ENCODE measurements around the gene CETN3. TPM values are rescaled to one million over a fixed set of nuclear protein-coding genes. Genes with fewer than 3 reads are reported as not detected.

The CETN3 gene
- total and polyA plus RNA-seq, 2 of the 13 experiments (the other 11 are each of a cell fraction or from before 2014, with no cell fraction given) = 15.4 to 71.5 TPM

DNA sequence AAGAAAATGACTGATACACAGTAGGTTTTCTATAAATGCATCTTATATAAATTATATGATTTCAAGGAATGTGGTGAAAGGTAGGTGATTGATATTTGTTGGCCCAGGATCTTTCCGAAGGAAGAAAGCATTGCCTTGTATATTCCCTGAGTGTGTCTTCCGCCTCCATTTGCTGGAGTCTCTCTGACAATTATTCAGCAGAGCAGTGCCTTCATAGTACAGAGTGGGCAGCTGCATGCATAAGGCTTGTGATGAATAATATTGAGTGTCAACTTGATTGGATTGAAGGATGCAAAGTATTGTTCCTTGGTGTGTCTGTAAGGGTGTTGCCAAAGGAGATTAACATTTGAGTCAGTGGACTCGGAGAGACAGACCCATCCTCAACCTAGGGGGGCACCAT lies 58.5 kb downstream of the CETN3 start:
- H3K4me3 ChIP-seq (replicated peaks in 1 of 3; ENCODE audit: insufficient read depth in 1 of 3, low read depth in 2 of 3, low read length in 3 of 3) = no peak overlapping the region
- no peaks in the 10 kb centered on the region for H3K9me3 ChIP-seq (ENCODE audit: low read length)
- 5% methylated on average over 3 of the region's 3 CpGs for WGBS (ENCODE audit: low lambda C conversion rate)
- no peaks in the 10 kb centered on the region for H3K27me3 ChIP-seq (ENCODE audit: control insufficient read depth in 1 of 2, insufficient read depth in 2 of 2, low read length in 2 of 2)
- ATAC-seq (no peak), FAIRE-seq (no peak), DNase-seq (ENCODE audit: low spot score) (no peak)
- H3K4me1 ChIP-seq (ENCODE audit: insufficient read depth, low read length) = no peaks in the 10 kb centered on the region
- H3K4me2 ChIP-seq (ENCODE audit: low read depth, low read length) = no peak overlapping the region
- no peak overlapping the region for H3K9ac ChIP-seq (ENCODE audit: insufficient read depth, low read depth, low read length)
- H3K27ac ChIP-seq (ENCODE audit: extremely low read length, insufficient read depth, low read length) = no peak overlapping the region
- ChIA-PET CTCF (ENCODE audit: low intra/inter-chr PET ratio, low total read pairs) (no interaction called here), POLR2A (no interaction called here)
- intact Hi-C loops (cut with micrococcal nuclease; ENCODE audit: unreplicated experiment) (no loop called here), in situ Hi-C loops (cut with HindIII; ENCODE audit: extremely low pct_ligation_motif_present, low pct_unique_long_range_greater_than_20kb) (no loop called here)
- H2AFZ ChIP-seq (ENCODE audit: low read length) = no peak overlapping the region
- no TSS peak for BruUV-seq (replicated peaks)
- H3K79me2 ChIP-seq (ENCODE audit: insufficient read depth, low read length) = no peaks in the 10 kb centered on the region
- H4K20me1 ChIP-seq (ENCODE audit: insufficient read depth, low read length) = no peaks in the 10 kb centered on the region
- no peaks in the 10 kb centered on the region for H3K36me3 ChIP-seq (replicated peaks in 1 of 2; ENCODE audit: control insufficient read depth in 1 of 2, insufficient read depth in 2 of 2, low read length in 2 of 2)
- TF ChIP-seq ZNF124 (CRISPR knock-in tag; IDR thresholded peaks at IDR 0.05) (no peak), BCLAF1 (IDR thresholded peaks at IDR 0.05) (no peak), FOSL1 (CRISPR knock-in tag; IDR thresholded peaks at IDR 0.05; ENCODE audit: borderline replicate concordance) (no peak), ARID5B (CRISPR knock-in tag; IDR thresholded peaks at IDR 0.05) (no peak), RXRB (CRISPR knock-in tag; IDR thresholded peaks at IDR 0.05; ENCODE audit: borderline replicate concordance) (no peak), SP5 (CRISPR knock-in tag; IDR thresholded peaks at IDR 0.05; ENCODE audit: borderline replicate concordance, low read depth) (no peak), ZHX1 (CRISPR knock-in tag; IDR thresholded peaks at IDR 0.05; ENCODE audit: low read depth) (no peak), BHLHE40 (IDR thresholded peaks at IDR 0.05; ENCODE audit: low read length) (no peak), PBX3 (CRISPR knock-in tag; IDR thresholded peaks at IDR 0.05; ENCODE audit: borderline replicate concordance) (no peak), ARNTL (CRISPR knock-in tag; IDR thresholded peaks at IDR 0.05) (no peak), DZIP1 (CRISPR knock-in tag; IDR thresholded peaks at IDR 0.05) (no peak)

Measured in HepG2 (cell line).